Loucy (cell line): ENCODE data around the gene HNRNPU.

Experiments
- EZH2phosphoT487 ChIP-seq: fragments of 200-600 bp; IDR thresholded peaks from 2 replicates; pipeline ENCODE4 v1.6.1; 2018; ENCODE audit warnings: antibody characterized with exemption, mild to moderate bottlenecking, moderate library complexity, borderline replicate concordance
- TF ChIP-seq, protein P1 (sequence below): fragments of 200-600 bp; sonication (generic); conservative IDR thresholded peaks from 2 replicates; pipeline ENCODE4 v1.5.1; 2014; ENCODE audit warnings: mild to moderate bottlenecking, antibody characterized with exemption, low read length

DNA sequence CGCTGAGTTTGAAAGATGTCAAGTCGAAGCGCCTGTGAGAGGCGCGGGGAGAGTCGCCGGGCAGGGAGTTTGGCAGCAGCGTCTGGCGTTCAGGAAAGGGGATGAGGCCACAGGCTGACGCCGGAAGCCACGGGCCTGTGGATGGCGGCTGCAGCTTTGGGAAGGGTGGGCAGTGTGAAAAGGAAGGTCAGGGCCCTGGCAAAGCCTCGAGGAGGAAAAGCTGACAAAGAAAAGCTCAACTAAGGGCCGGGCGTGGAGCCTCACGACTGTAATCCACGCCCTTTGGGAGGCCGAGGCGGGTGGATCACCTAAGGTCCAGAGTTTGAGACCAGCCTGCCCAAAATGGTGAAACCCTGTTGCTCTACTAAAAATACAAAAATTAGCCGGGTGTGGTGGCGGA is 54.1 kb downstream of the HNRNPU start:
- no peak for TF ChIP-seq EZH2phosphoT487
- TF ChIP-seq, protein P1, sequence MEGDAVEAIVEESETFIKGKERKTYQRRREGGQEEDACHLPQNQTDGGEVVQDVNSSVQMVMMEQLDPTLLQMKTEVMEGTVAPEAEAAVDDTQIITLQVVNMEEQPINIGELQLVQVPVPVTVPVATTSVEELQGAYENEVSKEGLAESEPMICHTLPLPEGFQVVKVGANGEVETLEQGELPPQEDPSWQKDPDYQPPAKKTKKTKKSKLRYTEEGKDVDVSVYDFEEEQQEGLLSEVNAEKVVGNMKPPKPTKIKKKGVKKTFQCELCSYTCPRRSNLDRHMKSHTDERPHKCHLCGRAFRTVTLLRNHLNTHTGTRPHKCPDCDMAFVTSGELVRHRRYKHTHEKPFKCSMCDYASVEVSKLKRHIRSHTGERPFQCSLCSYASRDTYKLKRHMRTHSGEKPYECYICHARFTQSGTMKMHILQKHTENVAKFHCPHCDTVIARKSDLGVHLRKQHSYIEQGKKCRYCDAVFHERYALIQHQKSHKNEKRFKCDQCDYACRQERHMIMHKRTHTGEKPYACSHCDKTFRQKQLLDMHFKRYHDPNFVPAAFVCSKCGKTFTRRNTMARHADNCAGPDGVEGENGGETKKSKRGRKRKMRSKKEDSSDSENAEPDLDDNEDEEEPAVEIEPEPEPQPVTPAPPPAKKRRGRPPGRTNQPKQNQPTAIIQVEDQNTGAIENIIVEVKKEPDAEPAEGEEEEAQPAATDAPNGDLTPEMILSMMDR, result no peak
